Body of pancreas (tissue), 4 donors: Measurements from ENCODE around the gene RNF213. TPM values are rescaled to one million over a fixed set of nuclear protein-coding genes. Genes with fewer than 3 reads are reported as not detected.

Experiments
- ATAC-seq: fragments of 150-250 bp; one replicate; pipeline ENCODE4 v1.9.1; 2016
- DNase-seq, 4 donors: peaks; one replicate each; pipeline ENCODE4 v3.0.0-alpha.2; 2019
- H3K27ac ChIP-seq, 4 donors: fragments of 200-600 bp; sonication (generic); 1 replicate in 3 of 4; 2 replicates in 1 of 4; pipeline versions ENCODE4 v1.5.1 to v1.6.1; 2016 to 2019; ENCODE audit warnings: mild to moderate bottlenecking in 1 of 4, mixed read lengths in 1 of 4, moderate library complexity in 1 of 4
- H3K27me3 ChIP-seq, 2 donors: fragments of 200-600 bp; sonication (generic); one replicate each; pipeline ENCODE4 v1.6.0; 2016; ENCODE audit warnings: mild to moderate bottlenecking in 1 of 2
- H3K36me3 ChIP-seq, 2 donors: fragments of 200-600 bp; sonication (generic); replicated peaks in 1 of 2; 2 replicates each; pipeline ENCODE4 v1.5.1; 2016; ENCODE audit warnings: low read depth in 2 of 2; ENCODE audit not compliant: insufficient read depth in 1 of 2
- H3K4me1 ChIP-seq: fragments of 200-600 bp; sonication (generic); one replicate; pipeline ENCODE4 v1.6.0; 2016
- H3K4me3 ChIP-seq, 2 donors: fragments of 200-600 bp; sonication (generic); 1 replicate in 1 of 2; 2 replicates in 1 of 2; pipeline ENCODE4 v1.5.1; 2016 to 2019
- H3K9me3 ChIP-seq, 3 donors: fragments of 200-600 bp; sonication (generic); 1 replicate in 2 of 3; 2 replicates in 1 of 3; pipeline ENCODE4 v1.5.1; 2016
- CTCF ChIP-seq, 7 experiments: fragments of 450-650 bp in 4 of 7; fragments of 200-600 bp in 3 of 7; sonication (generic) in 3 of 7; IDR thresholded peaks; one replicate each; pipeline ENCODE4 v1.5.1; 2016 to 2019; ENCODE audit warnings: antibody characterized with exemption in 7 of 7
- POLR2A ChIP-seq, 3 donors: fragments of 450-650 bp; IDR thresholded peaks; one replicate each; pipeline ENCODE4 v1.6.1; 2016; ENCODE audit warnings: antibody characterized with exemption in 3 of 3, mild to moderate bottlenecking in 2 of 3
- WGBS, 2 donors: methylation state at CpG; one replicate each; pipeline ENCODE4 v1.1.5; 2017; 5-methylcytosine and 5-hydroxymethylcytosine counted together
- intact Hi-C: fragments of 100-400 bp; cut with DNase I; formaldehyde crosslinking; loops from one replicate; pipeline ENCODE4 v1.15.1; 2023
- total RNA-seq, 2 donors: library from RNA; depleted of rRNA; stranded (reverse); fragments of >200 nt; gene quantifications; one replicate each; pipeline ENCODE4 v1.1.0, GENCODE V29; 2016

Gene RNF213
- total RNA-seq, 2 donors from 2014 or later = 60.7 to 69.5 TPM

- intact Hi-C loops = no loop called here
- DNase-seq = no peak
- no peak for TF ChIP-seq POLR2A (IDR thresholded peaks at IDR 0.05)
- no peak for TF ChIP-seq CTCF (IDR thresholded peaks at IDR 0.05)
- Histone ChIP-seq H3K4me3 (no peak overlapping the region), H3K27me3 (no peaks in the 10 kb centered on the region), H3K36me3 (peaks cover 0 to 38% of the 10 kb centered on the region in 2 donors), H3K4me1 (no peaks in the 10 kb centered on the region), H3K27ac (no peak overlapping the region), H3K9me3 (no peaks in the 10 kb centered on the region)
- ATAC-seq = no peak
- WGBS, 2 donors = 89 to 94% methylated on average over 22 to 26 of the region's 26 CpGs
Measured at GRCh38 chr17:80316927-80317705, 56.5 kb downstream of the RNF213 start.

- intact Hi-C loops = no loop called here
- ATAC-seq (no peak), DNase-seq (no peak)
- Histone ChIP-seq H3K4me3 (no peak overlapping the region), H3K4me1 (no peaks in the 10 kb centered on the region), H3K36me3 (peaks cover 0 to 39% of the 10 kb centered on the region in 2 donors), H3K27me3 (no peaks in the 10 kb centered on the region), H3K27ac (no peak overlapping the region), H3K9me3 (no peaks in the 10 kb centered on the region)
- WGBS, 2 donors = 90 to 93% methylated on average over 2 to 5 of the region's 5 CpGs
- TF ChIP-seq POLR2A (IDR thresholded peaks at IDR 0.05) (no peak), CTCF (IDR thresholded peaks at IDR 0.05) (no peak)
Measured at GRCh38 chr17:80317706-80317980, 57.0 kb downstream of the RNF213 start.

GRCh38 chr17:80318166-80318565 is 57.5 kb downstream of the RNF213 start:
- intact Hi-C loops = no loop called here
- peaks cover 0 to 34% of the 10 kb centered on the region in 2 donors for H3K36me3 ChIP-seq
- H3K27me3 ChIP-seq = no peaks in the 10 kb centered on the region
- no peak for DNase-seq
- no peak overlapping the region for H3K4me3 ChIP-seq
- TF ChIP-seq POLR2A (IDR thresholded peaks at IDR 0.05) = no peak
- TF ChIP-seq CTCF (IDR thresholded peaks at IDR 0.05) = no peak
- no peaks in the 10 kb centered on the region for H3K9me3 ChIP-seq
- H3K4me1 ChIP-seq = no peaks in the 10 kb centered on the region
- no peak for ATAC-seq
- no peak overlapping the region for H3K27ac ChIP-seq
- WGBS, 2 donors = 93 to 98% methylated on average over 6 of the region's 6 CpGs

- H3K4me1 ChIP-seq = no peaks in the 10 kb centered on the region
- intact Hi-C loops = no loop called here
- TF ChIP-seq POLR2A (IDR thresholded peaks at IDR 0.05) = no peak
- TF ChIP-seq CTCF (IDR thresholded peaks at IDR 0.05) = no peak
- 75 to 85% methylated on average over 19 to 22 of the region's 22 CpGs for whole genome bisulfite sequencing, 2 donors
- ATAC-seq (no peak), DNase-seq (peak in 1 of 4 donors; percentile 20)
- H3K27me3 ChIP-seq = no peaks in the 10 kb centered on the region
- peaks cover 0 to 33% of the 10 kb centered on the region in 2 donors for H3K36me3 ChIP-seq
- H3K4me3 ChIP-seq = no peak overlapping the region
- H3K9me3 ChIP-seq = no peaks in the 10 kb centered on the region
- H3K27ac ChIP-seq = no peak overlapping the region
Measured at GRCh38 chr17:80319262-80319998, 58.8 kb downstream of the RNF213 start.
